Lower leg skin (tissue), 4 donors: ENCODE results near the gene TBX1. TPM values are rescaled to one million over a fixed set of nuclear protein-coding genes. Genes with fewer than 3 reads are reported as not detected.
A peak's percentile ranks its signal among the peaks of the same experiment; 100 is the strongest.

ENCODE experiments used
- DNase-seq, 2 donors: peaks; one replicate each; pipeline ENCODE4 v3.0.0-alpha.2; 2019; ENCODE audit warnings: low spot score in 2 of 2
- H3K4me3 ChIP-seq: fragments of 200-600 bp; sonication (generic); 2 replicates; pipeline ENCODE4 v1.5.1; 2017; ENCODE audit warnings: mild to moderate bottlenecking, low read depth; ENCODE audit not compliant: poor library complexity, severe bottlenecking
- POLR2A ChIP-seq, 2 donors: fragments of 450-650 bp; IDR thresholded peaks; one replicate each; pipeline ENCODE4 v1.6.1; 2016 to 2017; ENCODE audit warnings: antibody characterized with exemption in 2 of 2, mild to moderate bottlenecking in 1 of 2, moderate library complexity in 1 of 2
- WGBS, 2 donors: methylation state at CpG; one replicate each; pipeline ENCODE4 v1.1.5; 2018; 5-methylcytosine and 5-hydroxymethylcytosine counted together
- intact Hi-C: fragments of 100-400 bp; cut with DNase I; formaldehyde crosslinking; loops from one replicate; pipeline ENCODE4 v1.15.0; 2023; ENCODE audit warnings: low total_unique reads
- total RNA-seq, 4 donors: library from RNA; depleted of rRNA; stranded (reverse); fragments of >200 nt; gene quantifications; one replicate each; pipeline ENCODE4 v1.1.0, GENCODE V29; 2016
- TF ChIP-seq, protein P1 (sequence below), 3 donors: fragments of 450-650 bp; IDR thresholded peaks; one replicate each; pipeline ENCODE4 v1.5.1; 2016; ENCODE audit warnings: antibody characterized with exemption in 3 of 3, mild to moderate bottlenecking in 3 of 3, moderate library complexity in 2 of 3

Gene TBX1
- total RNA-seq, result 10 to 100 TPM in 1 of 4 donors, 1 to 10 TPM in 3; 1.5 to 14.1 (median 4.9) TPM

DNA sequence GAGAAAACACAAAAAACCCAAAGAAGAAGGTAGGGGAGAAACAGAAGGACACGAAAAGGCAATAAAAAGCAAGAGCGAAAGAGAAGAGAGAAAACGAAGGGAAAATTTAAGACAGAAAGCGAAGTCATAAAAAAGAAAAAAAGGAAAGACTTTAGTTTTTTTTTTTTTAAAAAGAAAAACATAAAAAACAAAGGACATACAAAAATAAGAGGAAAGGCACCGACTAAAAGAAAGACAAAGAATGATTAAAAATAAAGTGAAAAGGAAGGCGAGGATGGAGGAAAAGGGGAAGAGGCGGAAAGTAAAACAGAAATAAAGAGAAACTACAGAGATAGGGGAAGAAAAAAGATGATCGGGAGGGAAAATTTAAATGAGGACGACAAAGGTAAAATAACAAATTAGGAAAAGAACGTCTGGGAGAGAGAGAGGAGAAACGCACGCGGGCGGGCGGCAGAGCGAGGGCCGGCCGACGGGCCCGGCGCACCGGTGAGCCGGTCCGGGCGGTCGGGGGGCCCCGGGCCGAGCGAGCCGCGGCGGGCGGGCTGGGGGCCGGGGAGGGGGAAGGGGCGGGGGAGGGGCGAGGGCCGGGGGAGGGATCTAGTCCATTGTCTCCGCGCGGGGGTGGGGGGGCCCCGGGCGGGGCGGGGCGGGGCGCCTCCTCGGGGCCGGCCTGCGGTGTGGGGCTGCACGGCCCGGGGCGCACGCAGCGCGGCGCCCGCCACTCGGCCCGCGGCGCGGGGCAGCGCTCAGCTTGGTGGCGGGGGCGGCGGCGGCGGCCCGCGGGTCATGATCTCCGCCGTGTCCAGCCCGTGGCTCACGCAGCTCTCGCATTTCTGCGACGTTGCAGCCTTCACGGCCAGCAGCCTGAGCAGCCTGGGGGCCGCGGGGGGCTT lies at the start of gene TBX1:
Gene TBX1, plus strand, starts transcription at position 721 of the 893 bp plus-strand sequence. Its CDS starts 66 bp downstream, at position 787.
- intact Hi-C loops, result no loop called here
- no peak for DNase-seq
- TF ChIP-seq, protein P1, sequence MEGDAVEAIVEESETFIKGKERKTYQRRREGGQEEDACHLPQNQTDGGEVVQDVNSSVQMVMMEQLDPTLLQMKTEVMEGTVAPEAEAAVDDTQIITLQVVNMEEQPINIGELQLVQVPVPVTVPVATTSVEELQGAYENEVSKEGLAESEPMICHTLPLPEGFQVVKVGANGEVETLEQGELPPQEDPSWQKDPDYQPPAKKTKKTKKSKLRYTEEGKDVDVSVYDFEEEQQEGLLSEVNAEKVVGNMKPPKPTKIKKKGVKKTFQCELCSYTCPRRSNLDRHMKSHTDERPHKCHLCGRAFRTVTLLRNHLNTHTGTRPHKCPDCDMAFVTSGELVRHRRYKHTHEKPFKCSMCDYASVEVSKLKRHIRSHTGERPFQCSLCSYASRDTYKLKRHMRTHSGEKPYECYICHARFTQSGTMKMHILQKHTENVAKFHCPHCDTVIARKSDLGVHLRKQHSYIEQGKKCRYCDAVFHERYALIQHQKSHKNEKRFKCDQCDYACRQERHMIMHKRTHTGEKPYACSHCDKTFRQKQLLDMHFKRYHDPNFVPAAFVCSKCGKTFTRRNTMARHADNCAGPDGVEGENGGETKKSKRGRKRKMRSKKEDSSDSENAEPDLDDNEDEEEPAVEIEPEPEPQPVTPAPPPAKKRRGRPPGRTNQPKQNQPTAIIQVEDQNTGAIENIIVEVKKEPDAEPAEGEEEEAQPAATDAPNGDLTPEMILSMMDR (IDR thresholded peaks at IDR 0.05), result no peak
- no peak for TF ChIP-seq POLR2A (IDR thresholded peaks at IDR 0.05)
- H3K4me3 ChIP-seq, result peak within 1 kb of the TSS; percentile 29
- 6 to 11% methylated on average over 23 to 42 of the region's 79 CpGs for WGBS, 2 donors

DNA sequence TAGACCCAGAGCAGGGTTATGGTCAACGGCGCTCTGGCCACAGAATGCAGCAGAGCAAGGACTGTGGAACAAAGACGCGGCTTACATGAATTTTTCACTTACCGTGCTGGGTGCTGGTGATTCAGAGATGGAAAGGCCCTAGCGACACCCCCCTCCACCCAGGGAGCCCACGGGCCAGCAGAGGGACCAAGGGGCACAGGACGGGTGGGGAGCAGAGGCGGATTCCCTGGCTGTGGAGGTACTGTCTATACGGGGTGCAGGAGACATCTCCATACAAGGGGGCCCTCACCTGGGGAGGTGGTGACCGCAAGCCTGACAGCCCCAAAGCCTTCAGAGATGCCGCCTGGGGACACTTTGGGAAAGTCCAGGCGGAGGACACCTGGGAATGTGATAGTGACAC lies 47.3 kb upstream of the TBX1 start:
- intact Hi-C loops, result no loop called here
- TF ChIP-seq POLR2A (IDR thresholded peaks at IDR 0.05), result no peak
- TF ChIP-seq, protein P1 (IDR thresholded peaks at IDR 0.05), result no peak
- no peak overlapping the region for H3K4me3 ChIP-seq
- DNase-seq, result no peak
- WGBS, 2 donors, result 90 to 96% methylated on average over 13 of the region's 13 CpGs

GRCh38 chr22:19713650-19714311 lies 46.8 kb upstream of the TBX1 start:
- intact Hi-C loops, result no loop called here
- TF ChIP-seq, protein P1 (IDR thresholded peaks at IDR 0.05), result no peak
- no peak for TF ChIP-seq POLR2A (IDR thresholded peaks at IDR 0.05)
- H3K4me3 ChIP-seq, result peak overlapping the region; percentile 20
- DNase-seq, result peak in 1 of 2 donors; percentile 87
- 30 to 91% methylated on average over 1 to 30 of the region's 38 CpGs for WGBS, 2 donors

- intact Hi-C loops, result loop anchor here (5.0 kb wide), 1 partner anchor 37 kb away; no protein-coding TSS in a partner anchor
- 0 to 13% methylated on average over 8 to 29 of the region's 106 CpGs for WGBS, 2 donors
Observed at GRCh38 chr22:19714312-19715187, 46.0 kb upstream of the TBX1 start, which contains the start of gene SEPTIN5. Gene SEPTIN5 (plus strand): TSS chr22:19714503. CDS start chr22:19714589, 86 bp downstream.

More at GRCh38 chr22:19714312-19715187, 46.0 kb upstream of the TBX1 start, which contains the start of gene SEPTIN5:
- peak in 1 of 2 donors; percentile 86 for DNase-seq
- no peak for TF ChIP-seq POLR2A (IDR thresholded peaks at IDR 0.05)
- TF ChIP-seq, protein P1 (IDR thresholded peaks at IDR 0.05), result no peak
- H3K4me3 ChIP-seq, result peak within 1 kb of the TSS; percentile 53
